RWPE1 (cell line): ENCODE results near the gene CACNA2D3.

Experiments used
- CTCF ChIA-PET: fragments of 350-600 bp; sonication (Branson Sonifier 250); formaldehyde crosslinking; extraction: SDS; loops from one replicate; lab custom pipeline; 2021; lab: Yijun Ruan, JAX
- POLR2A ChIA-PET: fragments of 400-600 bp; formaldehyde crosslinking; extraction: SDS; loops from one replicate; lab custom pipeline; 2020; ENCODE audit warnings: antibody characterized with exemption; ENCODE audit not compliant: low non-redundant PET; lab: Yijun Ruan, JAX
- DNase-seq: peaks from one replicate; pipeline ENCODE4 v3.0.0; 2012; ENCODE audit warnings: low spot score
- H3K27ac ChIP-seq: fragments of 450-650 bp; 2 replicates; pipeline ENCODE4 v1.5.1; 2017
- CTCF ChIP-seq: fragments of 450-650 bp; conservative IDR thresholded peaks from 2 replicates; pipeline ENCODE4 v1.5.1; 2017; ENCODE audit warnings: low read depth, mild to moderate bottlenecking

CACNA2D3 gene

GRCh38 chr3:54810401-54810800, 688.0 kb downstream of the CACNA2D3 start:
- ChIA-PET POLR2A (no interaction called here), CTCF (no interaction called here)
- TF ChIP-seq CTCF = no peak
- H3K27ac ChIP-seq = no peak overlapping the region
- no peak for DNase-seq

- no peak for TF ChIP-seq CTCF
- ChIA-PET POLR2A (no interaction called here), CTCF (no interaction called here)
- H3K27ac ChIP-seq = no peak overlapping the region
- DNase-seq = no peak
These were observed 691.9 kb downstream of the CACNA2D3 start for GRCh38 chr3:54814224-54814623.

GRCh38 chr3:54817628-54818027, 695.3 kb downstream of the CACNA2D3 start:
- POLR2A ChIA-PET = no interaction called here
- TF ChIP-seq CTCF = no peak
- CTCF ChIA-PET = no interaction called here
- H3K27ac ChIP-seq = no peak overlapping the region
- DNase-seq = no peak

GRCh38 chr3:54818486-54818885, 696.1 kb downstream of the CACNA2D3 start:
- no peak overlapping the region for H3K27ac ChIP-seq
- POLR2A ChIA-PET = no interaction called here
- no peak for DNase-seq
- TF ChIP-seq CTCF = no peak
- CTCF ChIA-PET = no interaction called here

GRCh38 chr3:54818942-54819341, 696.6 kb downstream of the CACNA2D3 start:
- DNase-seq = no peak
- ChIA-PET POLR2A (no interaction called here), CTCF (no interaction called here)
- TF ChIP-seq CTCF = no peak
- no peak overlapping the region for H3K27ac ChIP-seq

GRCh38 chr3:54819946-54820345, 697.6 kb downstream of the CACNA2D3 start:
- ChIA-PET CTCF (no interaction called here), POLR2A (no interaction called here)
- no peak overlapping the region for H3K27ac ChIP-seq
- no peak for TF ChIP-seq CTCF
- no peak for DNase-seq

GRCh38 chr3:54822206-54822605, 699.9 kb downstream of the CACNA2D3 start:
- DNase-seq = no peak
- CTCF ChIA-PET = no interaction called here
- no peak overlapping the region for H3K27ac ChIP-seq
- no peak for TF ChIP-seq CTCF
- POLR2A ChIA-PET = no interaction called here
